ENCODE data around the gene HMX3. TPM values are rescaled to one million over a fixed set of nuclear protein-coding genes. Genes with fewer than 3 reads are reported as not detected.

Gene HMX3
- total and polyA plus RNA-seq, 2 of the 13 experiments (the other 11 are each of a cell fraction or from before 2014, with no cell fraction given) = not detected

DNA sequence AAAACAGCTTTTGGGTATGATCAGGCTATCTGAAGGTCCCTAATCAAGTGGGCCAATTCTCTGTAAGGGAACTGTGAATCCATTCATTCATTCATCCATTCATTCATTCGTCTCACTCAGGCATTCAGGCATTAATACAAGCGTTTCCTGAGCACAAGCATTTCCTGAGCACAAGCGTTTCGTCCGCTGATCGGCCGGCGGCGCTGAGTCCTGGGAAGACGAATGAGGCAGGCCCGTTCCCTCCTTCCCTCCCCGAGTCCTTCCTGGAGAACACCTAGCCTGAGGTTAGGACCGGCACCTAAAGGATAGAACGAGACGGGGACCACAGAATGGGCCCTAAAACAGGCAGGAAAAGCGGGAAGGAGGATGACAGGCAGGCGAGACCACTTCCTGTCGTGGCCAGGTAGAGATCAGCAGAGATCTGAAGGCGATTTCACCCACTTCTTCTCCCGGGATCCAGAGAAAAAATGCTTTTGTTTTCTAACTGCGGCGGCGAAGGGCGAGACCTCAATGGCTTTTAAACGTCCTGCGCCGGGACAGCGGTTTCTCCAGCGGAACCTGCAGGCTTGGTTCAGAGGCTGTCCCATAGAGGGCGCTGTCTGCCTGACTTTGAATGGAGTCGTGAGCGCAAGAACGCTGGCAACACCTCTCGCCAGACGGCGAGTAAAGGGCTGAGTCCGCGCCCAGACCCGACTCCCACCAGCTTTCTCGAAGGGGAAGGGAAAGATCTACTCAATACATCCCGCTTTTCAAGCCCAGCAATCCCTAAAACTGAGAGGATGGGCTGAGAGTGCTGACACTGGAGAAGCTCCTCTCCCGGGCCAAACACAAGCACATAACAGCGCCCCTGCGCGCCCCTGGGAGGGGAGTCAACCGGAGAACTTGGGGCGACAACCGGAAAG, 2.9 kb upstream of the HMX3 start (continued):
- TF ChIP-seq MIER3 (CRISPR knock-in tag; IDR thresholded peaks at IDR 0.05; ENCODE audit: borderline replicate concordance) (0 out of 2 replicates have a peak, but pooled peaks have one; percentile 32), SP140L (CRISPR knock-in tag; IDR thresholded peaks at IDR 0.05; ENCODE audit: borderline replicate concordance) (0 out of 2 replicates have a peak, but pooled peaks have one; percentile 48), ZNF317 (CRISPR knock-in tag; IDR thresholded peaks at IDR 0.05) (no peak), MEF2D (CRISPR knock-in tag; IDR thresholded peaks at IDR 0.05) (no peak), ASH2L (IDR thresholded peaks at IDR 0.05; ENCODE audit: insufficient read length, low read depth, low read length) (peak; percentile 23), SRSF1 (optimal IDR thresholded peaks at IDR 0.05; ENCODE audit: low read depth, low read length) (peak; percentile 41), THAP11 (CRISPR knock-in tag; IDR thresholded peaks at IDR 0.05) (peak; percentile 39; the same call in 1 of the 2 replicates), ZNF577 (CRISPR knock-in tag; IDR thresholded peaks at IDR 0.05; ENCODE audit: borderline replicate concordance, low read depth) (no peak), ZNF557 (CRISPR knock-in tag; IDR thresholded peaks at IDR 0.05) (no peak), KAT8 (CRISPR knock-in tag; IDR thresholded peaks at IDR 0.05) (0 out of 2 replicates have a peak, but pooled peaks have one; percentile 26), ZNF792 (CRISPR knock-in tag; IDR thresholded peaks at IDR 0.05) (no peak), ZNF883 (CRISPR knock-in tag; IDR thresholded peaks at IDR 0.05; ENCODE audit: not compliant biosample characterization) (no peak), ZBTB8A (CRISPR knock-in tag; IDR thresholded peaks at IDR 0.05; ENCODE audit: borderline replicate concordance, low read depth) (no peak), ZNF260 (CRISPR knock-in tag; IDR thresholded peaks at IDR 0.05; ENCODE audit: borderline replicate concordance, low read depth) (no peak), SAFB2 (CRISPR knock-in tag; IDR thresholded peaks at IDR 0.05; ENCODE audit: borderline replicate concordance, low read depth) (no peak)
- TF ChIP-seq, protein P1, sequence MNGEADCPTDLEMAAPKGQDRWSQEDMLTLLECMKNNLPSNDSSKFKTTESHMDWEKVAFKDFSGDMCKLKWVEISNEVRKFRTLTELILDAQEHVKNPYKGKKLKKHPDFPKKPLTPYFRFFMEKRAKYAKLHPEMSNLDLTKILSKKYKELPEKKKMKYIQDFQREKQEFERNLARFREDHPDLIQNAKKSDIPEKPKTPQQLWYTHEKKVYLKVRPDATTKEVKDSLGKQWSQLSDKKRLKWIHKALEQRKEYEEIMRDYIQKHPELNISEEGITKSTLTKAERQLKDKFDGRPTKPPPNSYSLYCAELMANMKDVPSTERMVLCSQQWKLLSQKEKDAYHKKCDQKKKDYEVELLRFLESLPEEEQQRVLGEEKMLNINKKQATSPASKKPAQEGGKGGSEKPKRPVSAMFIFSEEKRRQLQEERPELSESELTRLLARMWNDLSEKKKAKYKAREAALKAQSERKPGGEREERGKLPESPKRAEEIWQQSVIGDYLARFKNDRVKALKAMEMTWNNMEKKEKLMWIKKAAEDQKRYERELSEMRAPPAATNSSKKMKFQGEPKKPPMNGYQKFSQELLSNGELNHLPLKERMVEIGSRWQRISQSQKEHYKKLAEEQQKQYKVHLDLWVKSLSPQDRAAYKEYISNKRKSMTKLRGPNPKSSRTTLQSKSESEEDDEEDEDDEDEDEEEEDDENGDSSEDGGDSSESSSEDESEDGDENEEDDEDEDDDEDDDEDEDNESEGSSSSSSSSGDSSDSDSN (CRISPR knock-in tag; IDR thresholded peaks at IDR 0.05) = 0 out of 2 replicates have a peak, but pooled peaks have one; percentile 27
- TF ChIP-seq, protein P2, sequence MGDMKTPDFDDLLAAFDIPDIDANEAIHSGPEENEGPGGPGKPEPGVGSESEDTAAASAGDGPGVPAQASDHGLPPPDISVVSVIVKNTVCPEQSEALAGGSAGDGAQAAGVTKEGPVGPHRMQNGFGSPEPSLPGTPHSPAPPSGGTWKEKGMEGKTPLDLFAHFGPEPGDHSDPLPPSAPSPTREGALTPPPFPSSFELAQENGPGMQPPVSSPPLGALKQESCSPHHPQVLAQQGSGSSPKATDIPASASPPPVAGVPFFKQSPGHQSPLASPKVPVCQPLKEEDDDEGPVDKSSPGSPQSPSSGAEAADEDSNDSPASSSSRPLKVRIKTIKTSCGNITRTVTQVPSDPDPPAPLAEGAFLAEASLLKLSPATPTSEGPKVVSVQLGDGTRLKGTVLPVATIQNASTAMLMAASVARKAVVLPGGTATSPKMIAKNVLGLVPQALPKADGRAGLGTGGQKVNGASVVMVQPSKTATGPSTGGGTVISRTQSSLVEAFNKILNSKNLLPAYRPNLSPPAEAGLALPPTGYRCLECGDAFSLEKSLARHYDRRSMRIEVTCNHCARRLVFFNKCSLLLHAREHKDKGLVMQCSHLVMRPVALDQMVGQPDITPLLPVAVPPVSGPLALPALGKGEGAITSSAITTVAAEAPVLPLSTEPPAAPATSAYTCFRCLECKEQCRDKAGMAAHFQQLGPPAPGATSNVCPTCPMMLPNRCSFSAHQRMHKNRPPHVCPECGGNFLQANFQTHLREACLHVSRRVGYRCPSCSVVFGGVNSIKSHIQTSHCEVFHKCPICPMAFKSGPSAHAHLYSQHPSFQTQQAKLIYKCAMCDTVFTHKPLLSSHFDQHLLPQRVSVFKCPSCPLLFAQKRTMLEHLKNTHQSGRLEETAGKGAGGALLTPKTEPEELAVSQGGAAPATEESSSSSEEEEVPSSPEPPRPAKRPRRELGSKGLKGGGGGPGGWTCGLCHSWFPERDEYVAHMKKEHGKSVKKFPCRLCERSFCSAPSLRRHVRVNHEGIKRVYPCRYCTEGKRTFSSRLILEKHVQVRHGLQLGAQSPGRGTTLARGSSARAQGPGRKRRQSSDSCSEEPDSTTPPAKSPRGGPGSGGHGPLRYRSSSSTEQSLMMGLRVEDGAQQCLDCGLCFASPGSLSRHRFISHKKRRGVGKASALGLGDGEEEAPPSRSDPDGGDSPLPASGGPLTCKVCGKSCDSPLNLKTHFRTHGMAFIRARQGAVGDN (CRISPR knock-in tag; IDR thresholded peaks at IDR 0.05) = peak; percentile 51
- TF ChIP-seq, protein P3, sequence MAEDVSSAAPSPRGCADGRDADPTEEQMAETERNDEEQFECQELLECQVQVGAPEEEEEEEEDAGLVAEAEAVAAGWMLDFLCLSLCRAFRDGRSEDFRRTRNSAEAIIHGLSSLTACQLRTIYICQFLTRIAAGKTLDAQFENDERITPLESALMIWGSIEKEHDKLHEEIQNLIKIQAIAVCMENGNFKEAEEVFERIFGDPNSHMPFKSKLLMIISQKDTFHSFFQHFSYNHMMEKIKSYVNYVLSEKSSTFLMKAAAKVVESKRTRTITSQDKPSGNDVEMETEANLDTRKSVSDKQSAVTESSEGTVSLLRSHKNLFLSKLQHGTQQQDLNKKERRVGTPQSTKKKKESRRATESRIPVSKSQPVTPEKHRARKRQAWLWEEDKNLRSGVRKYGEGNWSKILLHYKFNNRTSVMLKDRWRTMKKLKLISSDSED (CRISPR knock-in tag; IDR thresholded peaks at IDR 0.05) = no peak
- TF ChIP-seq, protein P4, sequence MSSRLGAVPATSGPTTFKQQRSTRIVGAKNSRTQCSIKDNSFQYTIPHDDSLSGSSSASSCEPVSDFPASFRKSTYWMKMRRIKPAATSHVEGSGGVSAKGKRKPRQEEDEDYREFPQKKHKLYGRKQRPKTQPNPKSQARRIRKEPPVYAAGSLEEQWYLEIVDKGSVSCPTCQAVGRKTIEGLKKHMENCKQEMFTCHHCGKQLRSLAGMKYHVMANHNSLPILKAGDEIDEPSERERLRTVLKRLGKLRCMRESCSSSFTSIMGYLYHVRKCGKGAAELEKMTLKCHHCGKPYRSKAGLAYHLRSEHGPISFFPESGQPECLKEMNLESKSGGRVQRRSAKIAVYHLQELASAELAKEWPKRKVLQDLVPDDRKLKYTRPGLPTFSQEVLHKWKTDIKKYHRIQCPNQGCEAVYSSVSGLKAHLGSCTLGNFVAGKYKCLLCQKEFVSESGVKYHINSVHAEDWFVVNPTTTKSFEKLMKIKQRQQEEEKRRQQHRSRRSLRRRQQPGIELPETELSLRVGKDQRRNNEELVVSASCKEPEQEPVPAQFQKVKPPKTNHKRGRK (CRISPR knock-in tag; IDR thresholded peaks at IDR 0.05) = no peak
